GM21515 (cell line): ENCODE results near the gene NFIL3.
"Not testable (repeated sequence)": the region's sequence is repeated elsewhere in the genome, so short reads cannot be mapped to it uniquely, and the experiment has no call there.

Experiments
- ATAC-seq: cut with Tn5 transposase; IDR thresholded peaks from one replicate; pipeline ENCODE4 v1.9.1; 2021; ENCODE audit not compliant: unreplicated experiment

The NFIL3 gene

GRCh38 chr9:91398926-91399325, 24.7 kb downstream of the NFIL3 start:
- no peak for ATAC-seq

- peak; percentile 59 for ATAC-seq
Measured at GRCh38 chr9:91395553-91396471, 27.8 kb downstream of the NFIL3 start.

GRCh38 chr9:91395106-91395552, 28.5 kb downstream of the NFIL3 start:
- peak; percentile 18 for ATAC-seq

- no peak for ATAC-seq
Measured at GRCh38 chr9:91393826-91394225, 29.8 kb downstream of the NFIL3 start.

GRCh38 chr9:91392435-91392834, 31.2 kb downstream of the NFIL3 start:
- ATAC-seq: no peak

GRCh38 chr9:91391818-91392217, 31.8 kb downstream of the NFIL3 start:
- no peak for ATAC-seq

GRCh38 chr9:91391412-91391811, 32.2 kb downstream of the NFIL3 start:
- no peak for ATAC-seq

GRCh38 chr9:91389686-91390085, 33.9 kb downstream of the NFIL3 start:
- ATAC-seq: not testable (repeated sequence)

- ATAC-seq: no peak
Measured at GRCh38 chr9:91386765-91387164, 36.9 kb downstream of the NFIL3 start.

- ATAC-seq: no peak
Measured at GRCh38 chr9:91384954-91385353, 38.7 kb downstream of the NFIL3 start.

- ATAC-seq: no peak
Measured at GRCh38 chr9:91383577-91383976, 40.1 kb downstream of the NFIL3 start.

- no peak for ATAC-seq
Measured at GRCh38 chr9:91382298-91382697, 41.3 kb downstream of the NFIL3 start.

GRCh38 chr9:91379426-91379825, 44.2 kb downstream of the NFIL3 start:
- ATAC-seq: no peak

GRCh38 chr9:91378695-91379127, 44.9 kb downstream of the NFIL3 start:
- no peak for ATAC-seq

GRCh38 chr9:91378054-91378453, 45.6 kb downstream of the NFIL3 start:
- ATAC-seq: not testable (repeated sequence)

- ATAC-seq: no peak
Measured at GRCh38 chr9:91376239-91376638, 47.4 kb downstream of the NFIL3 start.

GRCh38 chr9:91374939-91375338, 48.7 kb downstream of the NFIL3 start:
- no peak for ATAC-seq

GRCh38 chr9:91371894-91372293, 51.7 kb downstream of the NFIL3 start:
- ATAC-seq: no peak

- ATAC-seq: not testable (repeated sequence)
Measured at GRCh38 chr9:91370006-91370405, 53.6 kb downstream of the NFIL3 start.

- no peak for ATAC-seq
Measured at GRCh38 chr9:91364702-91365101, 58.9 kb downstream of the NFIL3 start.

- no peak for ATAC-seq
Measured at GRCh38 chr9:91364005-91364404, 59.6 kb downstream of the NFIL3 start.

- ATAC-seq: peak; percentile 21
Measured at GRCh38 chr9:91362051-91362611, 61.5 kb downstream of the NFIL3 start.
